Measurements from ENCODE around the gene NODAL. TPM values are rescaled to one million over a fixed set of nuclear protein-coding genes. Genes with fewer than 3 reads are reported as not detected.

The NODAL gene
- total RNA-seq, 1 donor = not detected

DNA sequence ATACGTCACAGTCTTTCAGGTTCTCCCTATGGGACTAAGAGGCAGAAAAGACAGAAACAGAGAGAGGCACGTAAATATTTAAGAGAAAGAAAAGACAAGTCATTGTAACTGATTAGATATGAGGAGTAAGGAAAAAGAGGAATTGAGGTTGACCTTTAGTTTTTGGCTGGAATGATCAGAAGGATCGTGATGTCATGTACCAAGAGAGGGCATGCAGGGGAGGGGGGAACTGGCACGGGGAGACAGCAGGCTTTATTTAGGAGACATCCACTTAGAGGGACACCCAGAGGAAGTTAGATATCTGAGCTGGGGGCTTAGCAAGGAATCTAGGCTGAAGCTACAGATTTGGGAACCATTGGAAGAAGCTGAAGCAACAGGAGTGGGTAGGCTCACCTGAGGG, 49.8 kb downstream of the NODAL start:
- DNase-seq (ENCODE audit: low read depth) = no peak
- TF ChIP-seq, protein P1, sequence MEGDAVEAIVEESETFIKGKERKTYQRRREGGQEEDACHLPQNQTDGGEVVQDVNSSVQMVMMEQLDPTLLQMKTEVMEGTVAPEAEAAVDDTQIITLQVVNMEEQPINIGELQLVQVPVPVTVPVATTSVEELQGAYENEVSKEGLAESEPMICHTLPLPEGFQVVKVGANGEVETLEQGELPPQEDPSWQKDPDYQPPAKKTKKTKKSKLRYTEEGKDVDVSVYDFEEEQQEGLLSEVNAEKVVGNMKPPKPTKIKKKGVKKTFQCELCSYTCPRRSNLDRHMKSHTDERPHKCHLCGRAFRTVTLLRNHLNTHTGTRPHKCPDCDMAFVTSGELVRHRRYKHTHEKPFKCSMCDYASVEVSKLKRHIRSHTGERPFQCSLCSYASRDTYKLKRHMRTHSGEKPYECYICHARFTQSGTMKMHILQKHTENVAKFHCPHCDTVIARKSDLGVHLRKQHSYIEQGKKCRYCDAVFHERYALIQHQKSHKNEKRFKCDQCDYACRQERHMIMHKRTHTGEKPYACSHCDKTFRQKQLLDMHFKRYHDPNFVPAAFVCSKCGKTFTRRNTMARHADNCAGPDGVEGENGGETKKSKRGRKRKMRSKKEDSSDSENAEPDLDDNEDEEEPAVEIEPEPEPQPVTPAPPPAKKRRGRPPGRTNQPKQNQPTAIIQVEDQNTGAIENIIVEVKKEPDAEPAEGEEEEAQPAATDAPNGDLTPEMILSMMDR (IDR thresholded peaks at IDR 0.05; ENCODE audit: insufficient read depth, low read length) = no peak
- H3K4me3 ChIP-seq (ENCODE audit: low read depth, low read length) = no peak overlapping the region

Other genes starting within 250 kb of the NODAL start
- gene PPA1, start 208.3 kb downstream of the NODAL start, total RNA-seq (ENCODE audit: low replicate concordance) = 197 and 394 TPM in 2 replicates
- gene NPFFR1, start 157.7 kb downstream of the NODAL start, total RNA-seq (ENCODE audit: low replicate concordance) = not detected in 2 replicates
- 3.7 and 8.6 TPM in 2 replicates for gene LRRC20, start 59.1 kb downstream of the NODAL start, total RNA-seq (ENCODE audit: low replicate concordance)
- gene EIF4EBP2, start 37.5 kb downstream of the NODAL start, total RNA-seq (ENCODE audit: low replicate concordance) = 54.2 and 60.2 TPM in 2 replicates
- gene PALD1, start 37.1 kb upstream of the NODAL start, total RNA-seq (ENCODE audit: low replicate concordance) = 0.16 and 0.18 TPM in 2 replicates
- not detected in 2 replicates for gene PRF1, start 161.1 kb upstream of the NODAL start, total RNA-seq (ENCODE audit: low replicate concordance)
- 2.0 and 5.3 TPM in 2 replicates for gene ADAMTS14, start 230.8 kb upstream of the NODAL start, total RNA-seq (ENCODE audit: low replicate concordance)